ENCODE data around the gene TWSG1. TPM values are rescaled to one million over a fixed set of nuclear protein-coding genes. Genes with fewer than 3 reads are reported as not detected.

TWSG1 gene
- total and polyA plus RNA-seq, 10 of the 15 experiments (the other 5 are each of a cell fraction or from before 2014, with no cell fraction given): 11.1 to 45.1 (median 27.7) TPM

DNA sequence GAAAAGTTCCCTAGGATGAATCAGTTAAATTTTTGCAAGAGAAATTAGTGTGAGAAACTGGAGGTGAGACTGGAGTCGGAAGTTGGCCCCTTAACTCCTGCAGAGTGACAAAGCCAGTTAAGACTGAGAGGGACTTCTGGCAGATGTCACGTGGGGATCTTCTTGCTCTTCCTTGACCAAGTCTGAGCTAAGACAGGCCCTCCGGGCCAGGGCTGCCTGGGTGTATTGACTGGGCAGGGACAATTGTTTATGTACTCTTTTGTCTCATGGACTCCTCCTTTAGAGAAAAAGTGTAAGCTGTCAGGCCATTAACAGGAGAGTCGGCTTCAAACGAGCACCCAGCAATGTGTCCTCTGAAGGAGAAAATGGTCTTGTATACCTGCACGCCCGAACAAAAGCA lies 92.2 kb downstream of the TWSG1 start:
- DNase-seq (ENCODE audit: low read depth, low spot score): no peak
- ChIA-PET CTCF (no interaction called here), SMC1A (ENCODE audit: uncharacterized antibody, unreplicated experiment) (no interaction called here), POLR2A (no interaction called here), RAD21 (ENCODE audit: unreplicated experiment) (no interaction called here)
- H4K20me1 ChIP-seq (ENCODE audit: control insufficient read depth, insufficient read depth): no peaks in the 10 kb centered on the region
- intact Hi-C loops (cut with micrococcal nuclease; ENCODE audit: unreplicated experiment) (no loop called here), in situ Hi-C loops (cut with MboI) (no loop called here)
- H3K36me3 ChIP-seq (ENCODE audit: control insufficient read depth in 2 of 2, insufficient read depth in 2 of 2, low read length in 1 of 2): no peaks in the 10 kb centered on the region
- no peak overlapping the region for H3K27ac ChIP-seq (ENCODE audit: control insufficient read depth, insufficient read depth)
- peaks cover 2% of the 10 kb centered on the region; the same call in 1 of the 3 replicates for H3K9me3 ChIP-seq (replicated peaks; ENCODE audit: control insufficient read depth, insufficient read depth, low read length)
- H3K9ac ChIP-seq (ENCODE audit: control insufficient read depth, insufficient read depth, low read length): no peak overlapping the region
- H3K4me3 ChIP-seq: no peak overlapping the region
- H3K79me2 ChIP-seq (ENCODE audit: control insufficient read depth, insufficient read depth, low read length): no peaks in the 10 kb centered on the region
- H2AFZ ChIP-seq (ENCODE audit: control insufficient read depth, low read depth, low read length): no peak overlapping the region
- no peak for FAIRE-seq
- no TSS peak for BruUV-seq (replicated peaks)
- H3K4me1 ChIP-seq (ENCODE audit: control insufficient read depth, insufficient read depth, low read length): no peaks in the 10 kb centered on the region
- no peak overlapping the region for H3K4me2 ChIP-seq (ENCODE audit: control insufficient read depth, insufficient read depth)
- ATAC-seq: no peak
- 95% methylated on average over 7 of the region's 7 CpGs for WGBS (ENCODE audit: insufficient coverage, insufficient replicate concordance, low lambda C conversion rate, missing lambda C conversion rate)
- TF ChIP-seq ZNF274 (IDR thresholded peaks at IDR 0.05; ENCODE audit: insufficient read depth, insufficient read length) (no peak), ZSCAN29 (IDR thresholded peaks at IDR 0.05) (no peak), RAD21 (IDR thresholded peaks at IDR 0.05; ENCODE audit: insufficient read depth, low read depth, low read length) (no peak), CHD2 (IDR thresholded peaks at IDR 0.05; ENCODE audit: borderline replicate concordance, low read depth, low read length) (no peak), FOXK2 (IDR thresholded peaks at IDR 0.05) (no peak), HCFC1 (IDR thresholded peaks at IDR 0.05; ENCODE audit: low read length) (no peak)
- TF ChIP-seq, protein P1, sequence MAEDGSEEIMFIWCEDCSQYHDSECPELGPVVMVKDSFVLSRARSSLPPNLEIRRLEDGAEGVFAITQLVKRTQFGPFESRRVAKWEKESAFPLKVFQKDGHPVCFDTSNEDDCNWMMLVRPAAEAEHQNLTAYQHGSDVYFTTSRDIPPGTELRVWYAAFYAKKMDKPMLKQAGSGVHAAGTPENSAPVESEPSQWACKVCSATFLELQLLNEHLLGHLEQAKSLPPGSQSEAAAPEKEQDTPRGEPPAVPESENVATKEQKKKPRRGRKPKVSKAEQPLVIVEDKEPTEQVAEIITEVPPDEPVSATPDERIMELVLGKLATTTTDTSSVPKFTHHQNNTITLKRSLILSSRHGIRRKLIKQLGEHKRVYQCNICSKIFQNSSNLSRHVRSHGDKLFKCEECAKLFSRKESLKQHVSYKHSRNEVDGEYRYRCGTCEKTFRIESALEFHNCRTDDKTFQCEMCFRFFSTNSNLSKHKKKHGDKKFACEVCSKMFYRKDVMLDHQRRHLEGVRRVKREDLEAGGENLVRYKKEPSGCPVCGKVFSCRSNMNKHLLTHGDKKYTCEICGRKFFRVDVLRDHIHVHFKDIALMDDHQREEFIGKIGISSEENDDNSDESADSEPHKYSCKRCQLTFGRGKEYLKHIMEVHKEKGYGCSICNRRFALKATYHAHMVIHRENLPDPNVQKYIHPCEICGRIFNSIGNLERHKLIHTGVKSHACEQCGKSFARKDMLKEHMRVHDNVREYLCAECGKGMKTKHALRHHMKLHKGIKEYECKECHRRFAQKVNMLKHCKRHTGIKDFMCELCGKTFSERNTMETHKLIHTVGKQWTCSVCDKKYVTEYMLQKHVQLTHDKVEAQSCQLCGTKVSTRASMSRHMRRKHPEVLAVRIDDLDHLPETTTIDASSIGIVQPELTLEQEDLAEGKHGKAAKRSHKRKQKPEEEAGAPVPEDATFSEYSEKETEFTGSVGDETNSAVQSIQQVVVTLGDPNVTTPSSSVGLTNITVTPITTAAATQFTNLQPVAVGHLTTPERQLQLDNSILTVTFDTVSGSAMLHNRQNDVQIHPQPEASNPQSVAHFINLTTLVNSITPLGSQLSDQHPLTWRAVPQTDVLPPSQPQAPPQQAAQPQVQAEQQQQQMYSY (CRISPR knock-in tag; IDR thresholded peaks at IDR 0.05): no peak
- TF ChIP-seq, protein P2, sequence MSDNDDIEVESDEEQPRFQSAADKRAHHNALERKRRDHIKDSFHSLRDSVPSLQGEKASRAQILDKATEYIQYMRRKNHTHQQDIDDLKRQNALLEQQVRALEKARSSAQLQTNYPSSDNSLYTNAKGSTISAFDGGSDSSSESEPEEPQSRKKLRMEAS (IDR thresholded peaks at IDR 0.05; ENCODE audit: low read depth, low read length): no peak
- H3K27me3 ChIP-seq (replicated peaks in 1 of 2; ENCODE audit: control insufficient read depth in 2 of 2, insufficient read depth in 2 of 2, low read length in 1 of 2): no peaks in the 10 kb centered on the region
